Measurements from ENCODE around the gene ALDH1L1. TPM values are rescaled to one million over a fixed set of nuclear protein-coding genes. Genes with fewer than 3 reads are reported as not detected.

The ALDH1L1 gene
- total and polyA plus RNA-seq, 2 of the 8 experiments (the other 6 are each of a cell fraction or from before 2014, with no cell fraction given) = 0.98 to 1.6 TPM

- no peaks in the 10 kb centered on the region for H3K79me2 ChIP-seq (ENCODE audit: control insufficient read depth in 1 of 2, insufficient read depth in 2 of 2, low read length in 2 of 2)
- H3K4me2 ChIP-seq (ENCODE audit: insufficient read depth in 1 of 2, low read depth in 2 of 2, low read length in 2 of 2) = no peak overlapping the region
- POLR2A ChIA-PET (ENCODE audit: partially characterized antibody) = interaction anchor here (1.6 kb wide), 1 partner anchor 10 kb away, joined by 3 read pairs; no protein-coding TSS in a partner anchor
- no peak overlapping the region for H3K4ac ChIP-seq (replicated peaks; ENCODE audit: insufficient read length, low read depth, low read length)
- no peak overlapping the region for H2BK20ac ChIP-seq (ENCODE audit: low read length)
- no peak for DNase-seq (ENCODE audit: low read depth in 1 of 2, low spot score in 2 of 2)
- no peaks in the 10 kb centered on the region; the same call in 1 of the 2 replicates for H3K79me1 ChIP-seq (ENCODE audit: low read depth, low read length)
- no peaks in the 10 kb centered on the region for H3K36me3 ChIP-seq (ENCODE audit: control insufficient read depth in 2 of 4, insufficient read depth in 4 of 4, low read length in 3 of 4)
- no peak overlapping the region for H2AFZ ChIP-seq (ENCODE audit: low read length)
- no peak overlapping the region for H2AK5ac ChIP-seq (ENCODE audit: low read depth, low read length)
- H4K8ac ChIP-seq (ENCODE audit: extremely low read depth, insufficient read depth, low read length) = no peak overlapping the region; the same call in 1 of the 2 replicates
- no peak overlapping the region for H3K4me3 ChIP-seq (ENCODE audit: extremely low read depth in 1 of 4, insufficient read depth in 2 of 4, low read depth in 3 of 4, low read length in 4 of 4)
- no peak overlapping the region for H2BK15ac ChIP-seq (ENCODE audit: low read length)
- H2BK5ac ChIP-seq (ENCODE audit: low read depth, low read length) = no peak overlapping the region
- H3K56ac ChIP-seq (replicated peaks; ENCODE audit: insufficient read length, low read depth, low read length) = no peak overlapping the region
- no peak overlapping the region for H3K9ac ChIP-seq (replicated peaks in 1 of 4; ENCODE audit: extremely low read depth in 1 of 4, low read depth in 3 of 4, low read length in 3 of 4)
- no peak overlapping the region for H4K91ac ChIP-seq (replicated peaks; ENCODE audit: insufficient read length, low read length)
- CTCF ChIA-PET (ENCODE audit: partially characterized antibody) = interaction anchor here (1.1 to 1.4 kb wide), 2 partner anchors 14 to 87 kb away, joined by 3 read pairs; no protein-coding TSS in a partner anchor
- no peak overlapping the region for H3K23ac ChIP-seq (ENCODE audit: insufficient read length)
- TF ChIP-seq NANOG (IDR thresholded peaks at IDR 0.05; ENCODE audit: insufficient read depth, low read depth, low read length, poor library complexity, severe bottlenecking) = no peak
- TF ChIP-seq CHD1 (IDR thresholded peaks at IDR 0.05; ENCODE audit: low read depth, low read length) = no peak
- TF ChIP-seq JUND (IDR thresholded peaks at IDR 0.05; ENCODE audit: low read length) = no peak
- TF ChIP-seq ATF3 (IDR thresholded peaks at IDR 0.05; ENCODE audit: insufficient read depth, low read depth, low read length) = no peak
- TF ChIP-seq NRF1 (IDR thresholded peaks at IDR 0.05; ENCODE audit: low read depth, low read length) = no peak
- TF ChIP-seq CREB1 (IDR thresholded peaks at IDR 0.05) = no peak
- no peak for TF ChIP-seq SRF (IDR thresholded peaks at IDR 0.05; ENCODE audit: low read depth, low read length)
- TF ChIP-seq CBX5 (IDR thresholded peaks at IDR 0.05; ENCODE audit: low read depth, low read length) = no peak
- no peak overlapping the region for H3K18ac ChIP-seq (ENCODE audit: extremely low read depth, low read length)
- no peak overlapping the region for H4K5ac ChIP-seq (ENCODE audit: insufficient read length, low read depth, low read length)
- WGBS, 2 experiments (ENCODE audit: extremely low coverage in 1 of 2, insufficient coverage in 1 of 2, insufficient read length in 1 of 2, insufficient replicate concordance in 2 of 2, low coverage in 1 of 2, low lambda C conversion rate in 2 of 2, missing lambda C conversion rate in 1 of 2) = 79% methylated on average over 10 of the region's 10 CpGs; no CpG with 5 or more reads in 1 of the 2 experiments
- H2BK12ac ChIP-seq (ENCODE audit: low read depth, low read length) = no peak overlapping the region
- no peak overlapping the region for H2BK120ac ChIP-seq (replicated peaks; ENCODE audit: low read depth, low read length)
- no peak overlapping the region for H3K27ac ChIP-seq (ENCODE audit: low read depth, low read length)
- no peak overlapping the region for H3K14ac ChIP-seq (ENCODE audit: insufficient read length)
- H3K9me3 ChIP-seq (ENCODE audit: insufficient read depth in 2 of 2, low read depth in 1 of 2, low read length in 1 of 2) = no peaks in the 10 kb centered on the region
- peaks cover 0 to 2% of the 10 kb centered on the region in 2 experiments for H4K20me1 ChIP-seq (replicated peaks in 1 of 2; ENCODE audit: control insufficient read depth in 1 of 2, insufficient read depth in 2 of 2, low read length in 2 of 2)
- H3K23me2 ChIP-seq (ENCODE audit: low read depth, low read length) = no peaks in the 10 kb centered on the region
- no peaks in the 10 kb centered on the region for H3K4me1 ChIP-seq (replicated peaks in 1 of 4; ENCODE audit: control insufficient read depth in 3 of 4, insufficient read depth in 4 of 4, low read length in 3 of 4)
- no peak for FAIRE-seq
- H3K27me3 ChIP-seq (replicated peaks in 1 of 4; ENCODE audit: control insufficient read depth in 3 of 4, extremely low read depth in 1 of 4, insufficient read depth in 3 of 4, low read length in 3 of 4) = no peaks in the 10 kb centered on the region
These were observed 115.6 kb downstream of the ALDH1L1 start for GRCh38 chr3:126064627-126065258.
